HEK293 (cell line): ENCODE measurements around the gene KIAA1958.

Source experiments
- CTCF ChIA-PET: fragments of 350-600 bp; formaldehyde crosslinking; extraction: SDS; loops from one replicate; lab custom pipeline; 2021; ENCODE audit warnings: antibody characterized with exemption; lab: Yijun Ruan, JAX
- POLR2A ChIA-PET: fragments of 300-600 bp; formaldehyde crosslinking; extraction: SDS; loops from one replicate; lab custom pipeline; 2020; ENCODE audit warnings: antibody characterized with exemption, inconsistent platforms; lab: Yijun Ruan, JAX
- H3K27ac ChIP-seq: fragments of 200-500 bp; sonication (Bioruptor generic); 2 replicates; pipeline ENCODE4 v1.5.1; 2014; ENCODE audit warnings: low read depth, low read length, control low read depth, inconsistent platforms; ENCODE audit errors: extremely low read depth
- H3K36me3 ChIP-seq, 2 experiments: fragments of 200-500 bp in 1 of 2; sonication (Bioruptor generic) in 1 of 2; 1 replicate in 1 of 2; 2 replicates in 1 of 2; pipeline ENCODE4 v1.5.1; 2014 to 2017; ENCODE audit warnings: inconsistent platforms in 2 of 2, low read length in 2 of 2; ENCODE audit not compliant: control insufficient read depth in 2 of 2, insufficient read depth in 1 of 2
- H3K4me1 ChIP-seq: fragments of 200-500 bp; sonication (Bioruptor generic); 2 replicates; pipeline ENCODE4 v1.5.1; 2014; ENCODE audit warnings: mild to moderate bottlenecking, low read length, inconsistent platforms; ENCODE audit not compliant: control insufficient read depth, insufficient read depth
- H3K4me3 ChIP-seq: 2 replicates; pipeline ENCODE4 v1.5.1; 2011; ENCODE audit warnings: low read depth, mild to moderate bottlenecking, control low read depth, low read length, moderate library complexity
- H3K9me3 ChIP-seq: fragments of 200-500 bp; sonication (Bioruptor generic); 2 replicates; pipeline ENCODE4 v1.5.1; 2014; ENCODE audit warnings: low read depth, low read length, inconsistent platforms; ENCODE audit not compliant: control insufficient read depth, insufficient read depth
- GFI1B ChIP-seq: fragments of 450-650 bp; formaldehyde crosslinking; IDR thresholded peaks from 2 replicates; pipeline ENCODE4 v1.5.1; 2016; ENCODE audit warnings: missing biosample characterization, missing genetic modification characterization
- ZBTB21 ChIP-seq: fragments of 450-650 bp; formaldehyde crosslinking; IDR thresholded peaks from 2 replicates; pipeline ENCODE4 v1.5.1; 2017; ENCODE audit warnings: missing biosample characterization, missing genetic modification characterization
- ZBTB8A ChIP-seq: fragments of 450-650 bp; formaldehyde crosslinking; IDR thresholded peaks from 2 replicates; pipeline ENCODE4 v1.5.1; 2016; ENCODE audit warnings: missing biosample characterization, missing genetic modification characterization
- ZFP69B ChIP-seq: fragments of 450-650 bp; formaldehyde crosslinking; IDR thresholded peaks from 2 replicates; pipeline ENCODE4 v1.5.1; 2016; ENCODE audit warnings: missing biosample characterization, missing genetic modification characterization
- ZNF112 ChIP-seq: fragments of 450-650 bp; formaldehyde crosslinking; IDR thresholded peaks from 2 replicates; pipeline ENCODE4 v1.5.0; 2017; ENCODE audit warnings: missing biosample characterization, missing genetic modification characterization
- ZNF174 ChIP-seq: fragments of 450-650 bp; formaldehyde crosslinking; IDR thresholded peaks from 2 replicates; pipeline ENCODE4 v1.5.0; 2017; ENCODE audit warnings: missing biosample characterization, mild to moderate bottlenecking, missing genetic modification characterization
- ZNF335 ChIP-seq: fragments of 450-650 bp; formaldehyde crosslinking; conservative IDR thresholded peaks from 2 replicates; pipeline ENCODE4 v1.5.1; 2016; ENCODE audit warnings: missing biosample characterization, missing genetic modification characterization
- ZNF37A ChIP-seq: fragments of 450-650 bp; IDR thresholded peaks from 2 replicates; pipeline ENCODE4 v1.5.1; 2018; ENCODE audit warnings: missing biosample characterization, missing genetic modification characterization
- ZNF596 ChIP-seq: fragments of 450-650 bp; IDR thresholded peaks from 2 replicates; pipeline ENCODE4 v1.5.0; 2018; ENCODE audit warnings: missing biosample characterization, mild to moderate bottlenecking, missing genetic modification characterization, moderate library complexity
- ZNF621 ChIP-seq: fragments of 450-650 bp; formaldehyde crosslinking; IDR thresholded peaks from 2 replicates; pipeline ENCODE4 v1.5.1; 2017; ENCODE audit warnings: missing biosample characterization, missing genetic modification characterization
- ZNF623 ChIP-seq: fragments of 450-650 bp; formaldehyde crosslinking; IDR thresholded peaks from 2 replicates; pipeline ENCODE4 v1.5.1; 2016; ENCODE audit warnings: missing biosample characterization, missing genetic modification characterization
- ZNF843 ChIP-seq: fragments of 450-650 bp; formaldehyde crosslinking; IDR thresholded peaks from 2 replicates; pipeline ENCODE4 v1.5.1; 2016; ENCODE audit warnings: missing biosample characterization, missing genetic modification characterization
- ZSCAN4 ChIP-seq: fragments of 450-650 bp; formaldehyde crosslinking; IDR thresholded peaks from 2 replicates; pipeline ENCODE4 v1.5.1; 2017; ENCODE audit warnings: missing biosample characterization, missing genetic modification characterization
- TF ChIP-seq, protein P1 (sequence below): fragments of 450-650 bp; formaldehyde crosslinking; IDR thresholded peaks from 2 replicates; pipeline ENCODE4 v1.5.0; 2017; ENCODE audit warnings: missing biosample characterization, missing genetic modification characterization, borderline replicate concordance
- TF ChIP-seq, protein P2 (sequence below): fragments of 450-650 bp; formaldehyde crosslinking; IDR thresholded peaks from 2 replicates; pipeline ENCODE4 v1.5.1; 2017; ENCODE audit warnings: missing biosample characterization, mild to moderate bottlenecking, missing genetic modification characterization, moderate library complexity
- TF ChIP-seq, protein P3 (sequence below): fragments of 450-650 bp; formaldehyde crosslinking; IDR thresholded peaks from 2 replicates; pipeline ENCODE4; 2016; ENCODE audit warnings: missing biosample characterization, missing genetic modification characterization

Gene KIAA1958

GRCh38 chr9:112558476-112558875 is 71.8 kb downstream of the KIAA1958 start:
- no peaks in the 10 kb centered on the region for H3K36me3 ChIP-seq
- no peaks in the 10 kb centered on the region for H3K9me3 ChIP-seq
- 0 out of 2 replicates have a peak, but pooled peaks cover 2% of the 10 kb centered on the region for H3K4me1 ChIP-seq
- H3K27ac ChIP-seq = no peak overlapping the region
- CTCF ChIA-PET = interaction anchor here (0.9 kb wide), 1 partner anchor 12 kb away, joined by 3 read pairs; no protein-coding TSS in a partner anchor
- TF ChIP-seq ZNF174 (tag by site-specific recombination) = no peak
- no peak for TF ChIP-seq GFI1B (tag by site-specific recombination)
- no peak for TF ChIP-seq ZSCAN4 (tag by site-specific recombination)
- TF ChIP-seq ZNF596 = no peak
- TF ChIP-seq ZNF335 (tag by site-specific recombination) = no peak
- TF ChIP-seq, all 188 proteins: peak for 0
- POLR2A ChIA-PET = no interaction called here
- no peak overlapping the region for H3K4me3 ChIP-seq

- TF ChIP-seq ZBTB21 (tag by site-specific recombination) = no peak
- no peak for TF ChIP-seq ZNF843 (tag by site-specific recombination)
- TF ChIP-seq ZNF623 (tag by site-specific recombination) = no peak
- no peak for TF ChIP-seq ZNF112 (tag by site-specific recombination)
- no peak for TF ChIP-seq ZFP69B
- TF ChIP-seq ZNF621 (tag by site-specific recombination) = no peak
- TF ChIP-seq, protein P1, sequence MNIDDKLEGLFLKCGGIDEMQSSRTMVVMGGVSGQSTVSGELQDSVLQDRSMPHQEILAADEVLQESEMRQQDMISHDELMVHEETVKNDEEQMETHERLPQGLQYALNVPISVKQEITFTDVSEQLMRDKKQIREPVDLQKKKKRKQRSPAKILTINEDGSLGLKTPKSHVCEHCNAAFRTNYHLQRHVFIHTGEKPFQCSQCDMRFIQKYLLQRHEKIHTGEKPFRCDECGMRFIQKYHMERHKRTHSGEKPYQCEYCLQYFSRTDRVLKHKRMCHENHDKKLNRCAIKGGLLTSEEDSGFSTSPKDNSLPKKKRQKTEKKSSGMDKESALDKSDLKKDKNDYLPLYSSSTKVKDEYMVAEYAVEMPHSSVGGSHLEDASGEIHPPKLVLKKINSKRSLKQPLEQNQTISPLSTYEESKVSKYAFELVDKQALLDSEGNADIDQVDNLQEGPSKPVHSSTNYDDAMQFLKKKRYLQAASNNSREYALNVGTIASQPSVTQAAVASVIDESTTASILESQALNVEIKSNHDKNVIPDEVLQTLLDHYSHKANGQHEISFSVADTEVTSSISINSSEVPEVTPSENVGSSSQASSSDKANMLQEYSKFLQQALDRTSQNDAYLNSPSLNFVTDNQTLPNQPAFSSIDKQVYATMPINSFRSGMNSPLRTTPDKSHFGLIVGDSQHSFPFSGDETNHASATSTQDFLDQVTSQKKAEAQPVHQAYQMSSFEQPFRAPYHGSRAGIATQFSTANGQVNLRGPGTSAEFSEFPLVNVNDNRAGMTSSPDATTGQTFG = no peak
- no peak for TF ChIP-seq ZNF37A (tag by site-specific recombination)
- TF ChIP-seq, protein P2, sequence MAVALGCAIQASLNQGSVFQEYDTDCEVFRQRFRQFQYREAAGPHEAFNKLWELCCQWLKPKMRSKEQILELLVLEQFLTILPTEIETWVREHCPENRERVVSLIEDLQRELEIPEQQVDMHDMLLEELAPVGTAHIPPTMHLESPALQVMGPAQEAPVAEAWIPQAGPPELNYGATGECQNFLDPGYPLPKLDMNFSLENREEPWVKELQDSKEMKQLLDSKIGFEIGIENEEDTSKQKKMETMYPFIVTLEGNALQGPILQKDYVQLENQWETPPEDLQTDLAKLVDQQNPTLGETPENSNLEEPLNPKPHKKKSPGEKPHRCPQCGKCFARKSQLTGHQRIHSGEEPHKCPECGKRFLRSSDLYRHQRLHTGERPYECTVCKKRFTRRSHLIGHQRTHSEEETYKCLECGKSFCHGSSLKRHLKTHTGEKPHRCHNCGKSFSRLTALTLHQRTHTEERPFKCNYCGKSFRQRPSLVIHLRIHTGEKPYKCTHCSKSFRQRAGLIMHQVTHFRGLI (tag by site-specific recombination) = no peak
- TF ChIP-seq, protein P3, sequence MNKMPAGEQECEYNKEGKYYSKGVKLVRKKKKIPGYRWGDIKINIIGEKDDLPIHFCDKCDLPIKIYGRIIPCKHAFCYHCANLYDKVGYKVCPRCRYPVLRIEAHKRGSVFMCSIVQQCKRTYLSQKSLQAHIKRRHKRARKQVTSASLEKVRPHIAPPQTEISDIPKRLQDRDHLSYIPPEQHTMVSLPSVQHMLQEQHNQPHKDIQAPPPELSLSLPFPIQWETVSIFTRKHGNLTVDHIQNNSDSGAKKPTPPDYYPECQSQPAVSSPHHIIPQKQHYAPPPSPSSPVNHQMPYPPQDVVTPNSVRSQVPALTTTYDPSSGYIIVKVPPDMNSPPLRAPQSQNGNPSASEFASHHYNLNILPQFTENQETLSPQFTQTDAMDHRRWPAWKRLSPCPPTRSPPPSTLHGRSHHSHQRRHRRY (tag by site-specific recombination) = no peak
- no peak for TF ChIP-seq ZBTB8A (tag by site-specific recombination)
- POLR2A ChIA-PET = no interaction called here
- no peak overlapping the region for H3K4me3 ChIP-seq
- 0 out of 2 replicates have a peak, but pooled peaks cover 2% of the 10 kb centered on the region for H3K4me1 ChIP-seq
- CTCF ChIA-PET = interaction anchor here (0.9 kb wide), 1 partner anchor 11 kb away, joined by 3 read pairs; no protein-coding TSS in a partner anchor
- no peaks in the 10 kb centered on the region for H3K9me3 ChIP-seq
- no peaks in the 10 kb centered on the region for H3K36me3 ChIP-seq
- no peak overlapping the region for H3K27ac ChIP-seq
These were observed 72.4 kb downstream of the KIAA1958 start for GRCh38 chr9:112558978-112559377.
